Measurements from ENCODE around the gene PIK3C2B. TPM values are rescaled to one million over a fixed set of nuclear protein-coding genes. Genes with fewer than 3 reads are reported as not detected.

Gene PIK3C2B
- total RNA-seq, 1 experiment from 2014 or later = 24.7 TPM

DNA sequence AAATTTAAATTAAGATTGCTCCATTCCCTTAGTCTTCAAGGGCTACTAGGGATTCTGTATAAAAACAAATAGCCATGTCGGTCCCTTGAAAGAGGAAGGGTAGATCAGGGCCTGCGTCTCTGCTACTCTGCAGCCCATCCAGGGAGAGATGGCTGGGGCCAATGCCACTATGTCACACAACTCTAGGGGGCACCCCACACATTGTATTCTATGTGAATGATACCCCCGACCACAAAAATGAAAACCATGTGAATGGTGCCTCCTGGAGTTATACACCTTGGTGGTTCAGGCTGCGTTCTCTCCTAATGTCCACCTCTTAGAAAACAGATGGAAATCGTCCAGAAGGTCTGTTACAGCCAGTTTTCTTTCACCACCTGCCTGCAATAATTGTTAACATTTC lies 18.0 kb downstream of the PIK3C2B start:
- CTCF ChIA-PET = no interaction called here
- H3K27me3 Mint-ChIP-seq (ENCODE audit: insufficient read depth, unreplicated experiment) = no peaks in the 10 kb centered on the region

DNA sequence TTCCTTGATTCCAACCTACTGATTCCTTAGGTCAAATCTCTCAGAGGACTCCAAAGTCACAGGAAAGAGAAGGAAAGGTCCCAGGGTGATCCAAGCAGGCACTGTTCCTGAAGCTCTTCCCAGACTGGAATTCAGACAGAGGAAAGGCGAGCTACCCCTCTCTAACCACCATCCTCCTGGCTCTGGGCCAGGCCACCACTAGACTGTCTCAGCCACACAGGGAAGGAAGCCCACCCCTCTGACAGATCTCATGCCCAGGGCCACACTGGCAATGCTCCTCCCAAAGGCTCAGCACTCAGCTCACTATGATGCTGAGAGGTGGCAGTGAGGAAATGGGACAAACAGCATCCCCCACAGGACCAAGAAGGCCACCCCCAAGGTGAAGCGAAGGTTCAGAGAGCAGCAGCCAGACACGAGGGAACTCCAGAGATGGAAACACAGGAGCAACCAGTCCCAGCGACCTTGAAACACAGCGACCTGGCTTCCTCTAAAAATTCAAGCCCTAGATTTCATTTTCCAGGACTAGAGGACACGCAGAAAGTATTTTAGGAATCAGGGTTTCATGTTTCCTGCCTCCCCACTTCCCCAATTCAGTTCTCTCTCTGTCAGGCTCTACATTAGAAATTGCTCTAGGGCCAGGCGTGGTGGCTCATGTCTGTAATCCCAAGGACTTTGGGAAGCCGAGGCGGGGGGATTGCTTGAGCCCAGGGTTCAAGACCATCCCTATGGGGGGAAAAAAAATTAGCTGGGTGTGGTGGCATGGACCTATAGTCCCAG lies 18.8 kb downstream of the PIK3C2B start:
- DNase-seq = no peak
- Mint-ChIP-seq H3K9me3 (ENCODE audit: unreplicated experiment) (no peaks in the 10 kb centered on the region), H3K27ac (ENCODE audit: unreplicated experiment) (no peak overlapping the region), H3K4me3 (ENCODE audit: unreplicated experiment) (no peak overlapping the region), H3K27me3 (ENCODE audit: insufficient read depth, unreplicated experiment) (no peaks in the 10 kb centered on the region), H3K36me3 (ENCODE audit: insufficient read depth, unreplicated experiment) (no peaks in the 10 kb centered on the region), H3K4me1 (ENCODE audit: low read depth, unreplicated experiment) (peaks cover 8% of the 10 kb centered on the region)
- Histone ChIP-seq H3K27me3 (replicated peaks; ENCODE audit: control insufficient read depth, insufficient read depth, low read length) (no peaks in the 10 kb centered on the region), H3K4me3 (ENCODE audit: low read depth, low read length) (no peak overlapping the region), H3K9me3 (no peaks in the 10 kb centered on the region), H3K36me3 (ENCODE audit: control insufficient read depth, insufficient read depth, low read length) (peaks cover 2% of the 10 kb centered on the region; the same call in 1 of the 2 replicates), H3K4me1 (peaks cover 10% of the 10 kb centered on the region; the same call in 1 of the 2 replicates)
- BruUV-seq (replicated peaks) = no TSS peak
- POLR2A ChIA-PET = no interaction called here
- CTCF ChIA-PET = no interaction called here
- TF ChIP-seq, protein P1, sequence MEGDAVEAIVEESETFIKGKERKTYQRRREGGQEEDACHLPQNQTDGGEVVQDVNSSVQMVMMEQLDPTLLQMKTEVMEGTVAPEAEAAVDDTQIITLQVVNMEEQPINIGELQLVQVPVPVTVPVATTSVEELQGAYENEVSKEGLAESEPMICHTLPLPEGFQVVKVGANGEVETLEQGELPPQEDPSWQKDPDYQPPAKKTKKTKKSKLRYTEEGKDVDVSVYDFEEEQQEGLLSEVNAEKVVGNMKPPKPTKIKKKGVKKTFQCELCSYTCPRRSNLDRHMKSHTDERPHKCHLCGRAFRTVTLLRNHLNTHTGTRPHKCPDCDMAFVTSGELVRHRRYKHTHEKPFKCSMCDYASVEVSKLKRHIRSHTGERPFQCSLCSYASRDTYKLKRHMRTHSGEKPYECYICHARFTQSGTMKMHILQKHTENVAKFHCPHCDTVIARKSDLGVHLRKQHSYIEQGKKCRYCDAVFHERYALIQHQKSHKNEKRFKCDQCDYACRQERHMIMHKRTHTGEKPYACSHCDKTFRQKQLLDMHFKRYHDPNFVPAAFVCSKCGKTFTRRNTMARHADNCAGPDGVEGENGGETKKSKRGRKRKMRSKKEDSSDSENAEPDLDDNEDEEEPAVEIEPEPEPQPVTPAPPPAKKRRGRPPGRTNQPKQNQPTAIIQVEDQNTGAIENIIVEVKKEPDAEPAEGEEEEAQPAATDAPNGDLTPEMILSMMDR (IDR thresholded peaks at IDR 0.05; ENCODE audit: insufficient read depth in 1 of 2, low read depth in 1 of 2, low read length in 1 of 2, severe bottlenecking in 1 of 2, unreplicated experiment in 1 of 2) = no peak
- intact Hi-C loops (cut with micrococcal nuclease; ENCODE audit: unreplicated experiment) = no loop called here

More for the DNA sequence above, 18.0 kb downstream of the PIK3C2B start:
- no peaks in the 10 kb centered on the region for H3K9me3 ChIP-seq
- H3K4me3 ChIP-seq (ENCODE audit: low read depth, low read length) = no peak overlapping the region
- intact Hi-C loops (cut with micrococcal nuclease; ENCODE audit: unreplicated experiment) = no loop called here
- DNase-seq = peak in 1 of 2 experiments; percentile 20
- H3K27me3 ChIP-seq (replicated peaks; ENCODE audit: control insufficient read depth, insufficient read depth, low read length) = no peaks in the 10 kb centered on the region
- peaks cover 2% of the 10 kb centered on the region; the same call in 1 of the 2 replicates for H3K36me3 ChIP-seq (ENCODE audit: control insufficient read depth, insufficient read depth, low read length)
- Mint-ChIP-seq H3K9me3 (ENCODE audit: unreplicated experiment) (no peaks in the 10 kb centered on the region), H3K4me3 (ENCODE audit: unreplicated experiment) (no peak overlapping the region), H3K27ac (ENCODE audit: unreplicated experiment) (no peak overlapping the region), H3K4me1 (ENCODE audit: low read depth, unreplicated experiment) (peaks cover 10% of the 10 kb centered on the region), H3K36me3 (ENCODE audit: insufficient read depth, unreplicated experiment) (no peaks in the 10 kb centered on the region)
- H3K4me1 ChIP-seq = peaks cover 10% of the 10 kb centered on the region; the same call in 1 of the 2 replicates
- POLR2A ChIA-PET = no interaction called here
- TF ChIP-seq, protein P1 (IDR thresholded peaks at IDR 0.05; ENCODE audit: insufficient read depth in 1 of 2, low read depth in 1 of 2, low read length in 1 of 2, severe bottlenecking in 1 of 2, unreplicated experiment in 1 of 2) = peak in 1 of 2 experiments; percentile 6
- BruUV-seq (replicated peaks) = no TSS peak

DNA sequence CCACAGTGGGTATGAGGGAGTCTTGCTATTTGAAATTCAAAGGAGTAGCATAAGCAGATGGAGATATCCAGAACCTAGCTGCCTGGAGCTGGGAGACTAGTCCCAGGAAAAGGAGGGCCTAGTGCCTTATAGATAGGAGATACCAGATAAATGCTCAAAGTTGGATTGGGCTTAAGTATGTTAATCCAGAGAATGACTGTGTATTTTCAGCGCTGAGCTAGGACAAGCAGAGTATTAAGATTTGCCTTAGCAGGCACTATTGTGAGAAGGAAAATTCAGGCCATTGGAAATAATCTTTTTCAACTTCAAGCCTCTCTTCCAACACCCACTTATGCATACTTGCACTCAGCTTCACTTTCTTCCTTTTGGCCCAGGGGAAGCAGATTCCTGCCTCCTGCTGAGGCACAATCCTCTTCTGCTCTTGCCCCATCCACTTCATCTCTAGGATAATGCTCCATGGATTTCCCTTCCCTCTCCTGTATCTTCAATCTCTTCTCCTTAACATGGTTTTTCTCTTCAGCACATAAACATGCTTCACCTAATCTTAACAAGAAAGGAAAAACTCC lies 21.1 kb downstream of the PIK3C2B start:
- DNase-seq = no peak
- 0 out of 2 replicates have a peak, but pooled peaks cover 2% of the 10 kb centered on the region for H3K36me3 ChIP-seq (ENCODE audit: control insufficient read depth, insufficient read depth, low read length)
- Mint-ChIP-seq H3K27ac (ENCODE audit: unreplicated experiment) (no peak overlapping the region), H3K9me3 (ENCODE audit: unreplicated experiment) (no peaks in the 10 kb centered on the region), H3K27me3 (ENCODE audit: insufficient read depth, unreplicated experiment) (no peaks in the 10 kb centered on the region), H3K4me1 (ENCODE audit: low read depth, unreplicated experiment) (no peaks in the 10 kb centered on the region), H3K4me3 (ENCODE audit: unreplicated experiment) (no peak overlapping the region), H3K36me3 (ENCODE audit: insufficient read depth, unreplicated experiment) (no peaks in the 10 kb centered on the region)
- H3K4me3 ChIP-seq (ENCODE audit: low read depth, low read length) = no peak overlapping the region
- intact Hi-C loops (cut with micrococcal nuclease; ENCODE audit: unreplicated experiment) = no loop called here
- ChIA-PET POLR2A (no interaction called here), CTCF (no interaction called here)
- TF ChIP-seq, protein P1 (IDR thresholded peaks at IDR 0.05; ENCODE audit: insufficient read depth in 1 of 2, low read depth in 1 of 2, low read length in 1 of 2, severe bottlenecking in 1 of 2, unreplicated experiment in 1 of 2) = no peak
- BruUV-seq (replicated peaks) = no TSS peak
- no peaks in the 10 kb centered on the region for H3K9me3 ChIP-seq
- no peaks in the 10 kb centered on the region for H3K4me1 ChIP-seq
- no peaks in the 10 kb centered on the region for H3K27me3 ChIP-seq (replicated peaks; ENCODE audit: control insufficient read depth, insufficient read depth, low read length)
